Measurements from ENCODE around the gene OTOG. TPM values are rescaled to one million over a fixed set of nuclear protein-coding genes. Genes with fewer than 3 reads are reported as not detected.

The OTOG gene
- total and polyA plus RNA-seq, 4 donors: not detected

DNA sequence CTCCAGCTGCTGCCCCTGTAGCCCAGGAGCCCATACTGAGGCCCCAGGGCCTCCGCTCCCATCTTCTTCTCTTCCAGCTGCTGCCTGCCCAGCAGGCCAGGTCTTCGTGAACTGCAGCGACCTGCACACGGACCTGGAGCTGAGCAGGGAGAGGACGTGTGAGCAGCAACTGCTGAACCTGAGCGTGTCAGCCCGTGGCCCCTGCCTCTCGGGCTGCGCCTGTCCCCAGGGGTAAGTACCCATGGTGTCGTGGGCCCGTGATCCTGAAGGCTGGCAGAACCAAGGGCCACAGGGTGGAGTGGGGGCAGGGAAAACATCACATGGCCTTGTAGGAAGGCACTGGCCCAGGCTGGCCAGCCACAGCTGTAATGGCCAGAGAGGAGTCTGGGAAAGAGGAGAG, 31.2 kb downstream of the OTOG start:
- no peaks in the 10 kb centered on the region for H3K4me1 ChIP-seq (ENCODE audit: control insufficient read depth in 1 of 2, insufficient read depth in 2 of 2, low read length in 2 of 2)
- 86% methylated on average over 10 to 11 of the region's 11 CpGs for WGBS, 2 donors
- H3K9me3 ChIP-seq (ENCODE audit: control insufficient read depth, low read length): no peaks in the 10 kb centered on the region
- ATAC-seq (ENCODE audit: low FRiP score): no peak
- H3K27ac ChIP-seq (ENCODE audit: low read depth in 1 of 2, low read length in 2 of 2): no peak overlapping the region
- no peak for DNase-seq
- no peaks in the 10 kb centered on the region for H3K27me3 ChIP-seq (ENCODE audit: control insufficient read depth in 1 of 2, insufficient read depth in 2 of 2, low read length in 1 of 2)
- no peaks in the 10 kb centered on the region for H3K36me3 ChIP-seq (ENCODE audit: control insufficient read depth in 1 of 2, insufficient read depth in 2 of 2, low read length in 1 of 2)
- no peak overlapping the region for H3K4me3 ChIP-seq (ENCODE audit: low read length in 2 of 2)
- intact Hi-C loops (cut with DNase I): no loop called here

DNA sequence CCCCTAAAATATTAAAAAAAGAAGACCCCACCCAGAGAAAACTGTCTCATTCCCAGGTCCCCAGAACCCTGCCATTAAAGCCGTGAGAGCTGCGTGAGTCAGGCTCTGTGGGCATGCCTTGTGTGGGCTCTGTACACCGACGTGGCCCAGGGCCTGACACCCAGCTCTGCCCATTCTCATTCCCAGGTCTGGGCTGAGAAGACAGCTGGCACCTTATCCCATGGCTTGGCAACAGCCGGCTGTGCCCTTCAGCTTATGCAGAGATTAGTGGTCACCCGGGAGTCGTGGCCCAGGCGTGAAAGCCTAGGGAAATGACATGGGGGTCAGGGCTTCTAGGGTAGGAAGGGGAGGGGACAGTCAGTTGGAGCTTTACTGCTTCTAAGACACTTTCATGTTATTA, 31.9 kb downstream of the OTOG start:
- Histone ChIP-seq H3K36me3 (ENCODE audit: control insufficient read depth in 1 of 2, insufficient read depth in 2 of 2, low read length in 1 of 2) (no peaks in the 10 kb centered on the region), H3K4me3 (ENCODE audit: low read length in 2 of 2) (no peak overlapping the region), H3K27me3 (ENCODE audit: control insufficient read depth in 1 of 2, insufficient read depth in 2 of 2, low read length in 1 of 2) (no peaks in the 10 kb centered on the region), H3K27ac (ENCODE audit: low read depth in 1 of 2, low read length in 2 of 2) (no peak overlapping the region), H3K9me3 (ENCODE audit: control insufficient read depth, low read length) (no peaks in the 10 kb centered on the region), H3K4me1 (ENCODE audit: control insufficient read depth in 1 of 2, insufficient read depth in 2 of 2, low read length in 2 of 2) (no peaks in the 10 kb centered on the region)
- 76 to 82% methylated on average over 8 of the region's 8 CpGs for WGBS, 2 donors
- DNase-seq (no peak), ATAC-seq (ENCODE audit: low FRiP score) (no peak)
- intact Hi-C loops (cut with DNase I): no loop called here

DNA sequence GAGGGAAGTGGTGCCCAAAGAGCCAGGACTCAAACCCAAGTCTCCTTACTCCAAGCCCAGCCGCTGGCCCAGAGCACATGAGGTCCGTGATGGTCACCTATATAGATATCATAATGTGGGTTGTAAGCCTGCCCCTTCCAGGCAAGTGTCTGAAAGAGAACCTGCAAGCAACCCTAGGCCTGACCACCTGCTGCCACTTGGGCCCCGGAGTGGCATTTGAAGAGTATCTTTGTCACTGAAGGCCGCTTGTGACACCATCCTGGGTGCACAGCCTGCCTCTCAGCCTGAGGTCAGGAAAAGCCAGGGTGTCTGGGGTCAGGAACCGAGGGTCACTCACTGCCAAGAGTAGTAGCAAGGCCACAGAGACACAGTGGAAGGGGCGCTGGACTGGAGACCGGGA, 32.4 kb downstream of the OTOG start:
- 89 to 92% methylated on average over 7 of the region's 7 CpGs for WGBS, 2 donors
- DNase-seq (no peak), ATAC-seq (ENCODE audit: low FRiP score) (no peak)
- H3K36me3 ChIP-seq (ENCODE audit: control insufficient read depth in 1 of 2, insufficient read depth in 2 of 2, low read length in 1 of 2): no peaks in the 10 kb centered on the region
- no peaks in the 10 kb centered on the region for H3K27me3 ChIP-seq (ENCODE audit: control insufficient read depth in 1 of 2, insufficient read depth in 2 of 2, low read length in 1 of 2)
- no peak overlapping the region for H3K4me3 ChIP-seq (ENCODE audit: low read length in 2 of 2)
- H3K9me3 ChIP-seq (ENCODE audit: control insufficient read depth, low read length): no peaks in the 10 kb centered on the region
- intact Hi-C loops (cut with DNase I): no loop called here
- H3K27ac ChIP-seq (ENCODE audit: low read depth in 1 of 2, low read length in 2 of 2): no peak overlapping the region
- no peaks in the 10 kb centered on the region for H3K4me1 ChIP-seq (ENCODE audit: control insufficient read depth in 1 of 2, insufficient read depth in 2 of 2, low read length in 2 of 2)

DNA sequence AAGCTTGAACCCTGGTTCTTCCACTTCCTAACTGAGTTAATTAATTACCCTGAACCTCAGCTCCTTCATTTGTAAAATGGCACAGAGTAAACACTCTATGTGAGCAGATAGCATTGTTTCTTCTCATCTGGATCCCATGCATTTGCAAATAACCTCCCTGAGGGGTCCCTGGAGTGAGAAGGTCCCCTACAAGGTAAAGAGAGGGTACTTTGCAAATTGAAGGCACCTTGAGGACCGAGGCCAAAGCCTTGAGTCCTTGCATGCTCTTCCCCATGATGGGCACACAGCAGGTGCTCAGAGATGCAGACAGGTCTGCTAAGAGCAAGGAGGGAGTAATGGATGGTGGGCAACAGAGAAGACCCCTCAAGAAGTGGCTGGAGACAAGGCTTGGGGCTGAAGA, 33.2 kb downstream of the OTOG start:
- no peak overlapping the region for H3K27ac ChIP-seq (ENCODE audit: low read depth in 1 of 2, low read length in 2 of 2)
- ATAC-seq (ENCODE audit: low FRiP score): no peak
- intact Hi-C loops (cut with DNase I): no loop called here
- no peaks in the 10 kb centered on the region for H3K9me3 ChIP-seq (ENCODE audit: control insufficient read depth, low read length)
- WGBS, 2 donors: 30 to 41% methylated on average over 1 of the region's 1 CpG
- no peaks in the 10 kb centered on the region for H3K27me3 ChIP-seq (ENCODE audit: control insufficient read depth in 1 of 2, insufficient read depth in 2 of 2, low read length in 1 of 2)
- no peaks in the 10 kb centered on the region for H3K4me1 ChIP-seq (ENCODE audit: control insufficient read depth in 1 of 2, insufficient read depth in 2 of 2, low read length in 2 of 2)
- DNase-seq: no peak
- H3K4me3 ChIP-seq (ENCODE audit: low read length in 2 of 2): no peak overlapping the region
- H3K36me3 ChIP-seq (ENCODE audit: control insufficient read depth in 1 of 2, insufficient read depth in 2 of 2, low read length in 1 of 2): no peaks in the 10 kb centered on the region

GRCh38 chr11:17581036-17581731, 34.1 kb downstream of the OTOG start:
- intact Hi-C loops (cut with DNase I): no loop called here
- Histone ChIP-seq H3K36me3 (ENCODE audit: control insufficient read depth in 1 of 2, insufficient read depth in 2 of 2, low read length in 1 of 2) (no peaks in the 10 kb centered on the region), H3K4me3 (ENCODE audit: low read length in 2 of 2) (no peak overlapping the region), H3K9me3 (ENCODE audit: control insufficient read depth, low read length) (no peaks in the 10 kb centered on the region), H3K4me1 (ENCODE audit: control insufficient read depth in 1 of 2, insufficient read depth in 2 of 2, low read length in 2 of 2) (no peaks in the 10 kb centered on the region), H3K27ac (ENCODE audit: low read depth in 1 of 2, low read length in 2 of 2) (no peak overlapping the region), H3K27me3 (ENCODE audit: control insufficient read depth in 1 of 2, insufficient read depth in 2 of 2, low read length in 1 of 2) (no peaks in the 10 kb centered on the region)
- WGBS, 2 donors: 76 to 77% methylated on average over 6 of the region's 6 CpGs
- no peak for ATAC-seq (ENCODE audit: low FRiP score)
- no peak for DNase-seq

- Histone ChIP-seq H3K36me3 (ENCODE audit: control insufficient read depth in 1 of 2, insufficient read depth in 2 of 2, low read length in 1 of 2) (no peaks in the 10 kb centered on the region), H3K4me3 (ENCODE audit: low read length in 2 of 2) (no peak overlapping the region), H3K4me1 (ENCODE audit: control insufficient read depth in 1 of 2, insufficient read depth in 2 of 2, low read length in 2 of 2) (no peaks in the 10 kb centered on the region), H3K27ac (ENCODE audit: low read depth in 1 of 2, low read length in 2 of 2) (no peak overlapping the region), H3K9me3 (ENCODE audit: control insufficient read depth, low read length) (no peaks in the 10 kb centered on the region), H3K27me3 (ENCODE audit: control insufficient read depth in 1 of 2, insufficient read depth in 2 of 2, low read length in 1 of 2) (no peaks in the 10 kb centered on the region)
- intact Hi-C loops (cut with DNase I): no loop called here
- 92% methylated on average over 4 of the region's 4 CpGs for WGBS, 2 donors
- ATAC-seq (ENCODE audit: low FRiP score) (no peak), DNase-seq (no peak)
Measured at GRCh38 chr11:17581732-17582053, 34.6 kb downstream of the OTOG start.

GRCh38 chr11:17585911-17586695, 39.0 kb downstream of the OTOG start:
- DNase-seq: no peak
- no peak overlapping the region for H3K27ac ChIP-seq (ENCODE audit: low read depth in 1 of 2, low read length in 2 of 2)
- 70 to 78% methylated on average over 6 of the region's 6 CpGs for WGBS, 2 donors
- no peak for ATAC-seq (ENCODE audit: low FRiP score)
- H3K36me3 ChIP-seq (ENCODE audit: control insufficient read depth in 1 of 2, insufficient read depth in 2 of 2, low read length in 1 of 2): no peaks in the 10 kb centered on the region
- no peaks in the 10 kb centered on the region for H3K27me3 ChIP-seq (ENCODE audit: control insufficient read depth in 1 of 2, insufficient read depth in 2 of 2, low read length in 1 of 2)
- H3K9me3 ChIP-seq (ENCODE audit: control insufficient read depth, low read length): no peaks in the 10 kb centered on the region
- H3K4me3 ChIP-seq (ENCODE audit: low read length in 2 of 2): no peak overlapping the region
- intact Hi-C loops (cut with DNase I): no loop called here
- H3K4me1 ChIP-seq (ENCODE audit: control insufficient read depth in 1 of 2, insufficient read depth in 2 of 2, low read length in 2 of 2): no peaks in the 10 kb centered on the region

DNA sequence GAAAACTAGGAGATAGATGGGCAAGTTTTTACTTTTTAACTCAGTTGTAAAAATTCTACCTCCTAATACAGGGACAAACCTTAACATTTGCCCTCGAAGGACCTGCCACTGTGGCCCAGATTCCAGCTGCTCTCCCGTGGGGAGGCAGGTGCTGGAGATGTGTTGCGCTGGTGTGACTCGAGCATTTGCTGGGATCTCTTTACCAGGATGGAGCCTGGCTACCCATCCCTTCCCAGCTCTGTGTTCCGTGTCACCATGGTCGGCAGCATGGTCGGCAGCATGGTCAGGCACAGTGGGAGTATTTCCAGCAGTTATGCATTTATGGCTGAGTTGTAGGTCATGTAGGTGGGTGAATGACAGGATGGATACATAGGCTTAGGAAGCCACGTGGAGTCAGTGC, 41.1 kb downstream of the OTOG start:
- 79% methylated on average over 8 of the region's 8 CpGs for whole genome bisulfite sequencing, 2 donors
- intact Hi-C loops (cut with DNase I): no loop called here
- Histone ChIP-seq H3K27me3 (ENCODE audit: control insufficient read depth in 1 of 2, insufficient read depth in 2 of 2, low read length in 1 of 2) (no peaks in the 10 kb centered on the region), H3K4me1 (ENCODE audit: control insufficient read depth in 1 of 2, insufficient read depth in 2 of 2, low read length in 2 of 2) (no peaks in the 10 kb centered on the region), H3K36me3 (ENCODE audit: control insufficient read depth in 1 of 2, insufficient read depth in 2 of 2, low read length in 1 of 2) (no peaks in the 10 kb centered on the region), H3K4me3 (ENCODE audit: low read length in 2 of 2) (no peak overlapping the region), H3K9me3 (ENCODE audit: control insufficient read depth, low read length) (no peaks in the 10 kb centered on the region), H3K27ac (ENCODE audit: low read depth in 1 of 2, low read length in 2 of 2) (no peak overlapping the region)
- DNase-seq (peak in 1 of 2 donors; percentile 47), ATAC-seq (ENCODE audit: low FRiP score) (no peak)

DNA sequence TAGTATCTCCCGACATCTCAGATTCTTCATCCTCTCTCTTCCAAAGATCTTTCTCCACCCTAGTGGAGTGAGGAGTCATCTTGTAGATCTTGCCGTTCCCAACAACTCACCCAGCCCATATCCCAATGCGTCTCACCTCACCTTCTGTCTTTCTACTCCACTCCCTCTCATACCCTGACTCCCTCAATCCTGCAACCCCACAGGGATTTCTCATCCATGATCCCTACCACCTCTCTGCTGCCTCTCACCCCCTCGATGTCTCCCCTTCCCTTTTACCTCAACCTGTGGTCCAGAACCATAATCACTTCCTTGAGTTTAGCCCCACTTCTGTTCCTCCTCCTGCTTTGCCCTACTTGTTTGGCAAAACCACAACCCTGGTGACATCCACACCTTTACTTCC, 41.7 kb downstream of the OTOG start:
- Histone ChIP-seq H3K9me3 (ENCODE audit: control insufficient read depth, low read length) (no peaks in the 10 kb centered on the region), H3K4me1 (ENCODE audit: control insufficient read depth in 1 of 2, insufficient read depth in 2 of 2, low read length in 2 of 2) (no peaks in the 10 kb centered on the region), H3K4me3 (ENCODE audit: low read length in 2 of 2) (no peak overlapping the region), H3K27me3 (ENCODE audit: control insufficient read depth in 1 of 2, insufficient read depth in 2 of 2, low read length in 1 of 2) (no peaks in the 10 kb centered on the region), H3K36me3 (ENCODE audit: control insufficient read depth in 1 of 2, insufficient read depth in 2 of 2, low read length in 1 of 2) (no peaks in the 10 kb centered on the region), H3K27ac (ENCODE audit: low read depth in 1 of 2, low read length in 2 of 2) (no peak overlapping the region)
- WGBS, 2 donors: 88 to 89% methylated on average over 4 of the region's 4 CpGs
- intact Hi-C loops (cut with DNase I): no loop called here
- DNase-seq (no peak), ATAC-seq (ENCODE audit: low FRiP score) (no peak)
